AG04450 (cell line): ENCODE measurements around the gene RNF113B. TPM values are rescaled to one million over a fixed set of nuclear protein-coding genes. Genes with fewer than 3 reads are reported as not detected.
A peak's percentile ranks its signal among the peaks of the same experiment; 100 is the strongest.

Experiments
- CTCF ChIA-PET: fragments of 300-600, 350-600 bp; formaldehyde crosslinking; extraction: SDS; loops from one replicate; lab custom pipeline; 2022; ENCODE audit warnings: antibody characterized with exemption, inconsistent platforms; lab: Charles Lee
- POLR2A ChIA-PET: fragments of 350-600 bp; formaldehyde crosslinking; extraction: SDS; loops from one replicate; lab custom pipeline; 2021; ENCODE audit warnings: antibody characterized with exemption, inconsistent platforms; lab: Yijun Ruan, JAX
- DNase-seq: peaks from one replicate; pipeline ENCODE4 v3.0.0-alpha.2; 2011; ENCODE audit warnings: low read depth, low spot score
- H3K27ac ChIP-seq: one replicate; pipeline ENCODE4 v1.5.1; 2012; ENCODE audit warnings: low read depth, low read length, control low read depth
- H3K27me3 ChIP-seq: one replicate; pipeline ENCODE4 v1.6.0; 2012; ENCODE audit warnings: low read length; ENCODE audit not compliant: control insufficient read depth, insufficient read depth
- H3K4me3 ChIP-seq: 2 replicates; pipeline ENCODE4 v1.5.1; 2011; ENCODE audit warnings: mild to moderate bottlenecking, low read depth, low read length, control low read depth
- H3K9me3 ChIP-seq: 2 replicates; pipeline ENCODE4 v1.5.1; 2012; ENCODE audit warnings: low read length; ENCODE audit not compliant: control insufficient read depth, insufficient read depth
- CTCF ChIP-seq: IDR thresholded peaks from 2 replicates; pipeline ENCODE4 v1.5.1; 2011; ENCODE audit warnings: low read depth, low read length, control low read depth, inconsistent platforms
- polyA plus RNA-seq: library from polyadenylated mRNA; depleted of rRNA; stranded (reverse); fragments of >200 nt; gene quantifications from 2 replicates; pipeline ENCODE4 v1.2.3, GENCODE V29; 2011

The RNF113B gene
- polyA plus RNA-seq, 1 experiment = not detected

- H3K27ac ChIP-seq = peak overlapping the region; percentile 91
- no peak for DNase-seq
- no peaks in the 10 kb centered on the region for H3K27me3 ChIP-seq
- TF ChIP-seq CTCF = no peak
- POLR2A ChIA-PET = no interaction called here
- H3K9me3 ChIP-seq = peaks cover 21% of the 10 kb centered on the region
- no peak overlapping the region for H3K4me3 ChIP-seq
- CTCF ChIA-PET = no interaction called here
Measured at GRCh38 chr13:98207416-98207815, 30.3 kb upstream of the RNF113B start.

- H3K9me3 ChIP-seq = peaks cover 21% of the 10 kb centered on the region
- no peak for TF ChIP-seq CTCF
- H3K27me3 ChIP-seq = no peaks in the 10 kb centered on the region
- ChIA-PET POLR2A (interaction anchor here (0.7 kb wide), 1 partner anchor 177 kb away, joined by 3 read pairs; no protein-coding TSS in a partner anchor), CTCF (no interaction called here)
- DNase-seq = peak; percentile 89
- peak overlapping the region; percentile 91 for H3K27ac ChIP-seq
- no peak overlapping the region for H3K4me3 ChIP-seq
Measured at GRCh38 chr13:98206946-98207345, 29.9 kb upstream of the RNF113B start.

- POLR2A ChIA-PET = interaction anchor here (0.7 kb wide), 1 partner anchor 95 kb away, joined by 3 read pairs; no protein-coding TSS in a partner anchor
- H3K4me3 ChIP-seq = no peak overlapping the region
- DNase-seq = no peak
- no peak for TF ChIP-seq CTCF
- CTCF ChIA-PET = interaction anchor here (0.5 to 1.4 kb wide), 3 partner anchors 14 to 167 kb away, joined by 3 read pairs; no protein-coding TSS in a partner anchor
- H3K27me3 ChIP-seq = no peaks in the 10 kb centered on the region
- H3K27ac ChIP-seq = no peak overlapping the region
- peaks cover 15% of the 10 kb centered on the region for H3K9me3 ChIP-seq
Measured at GRCh38 chr13:98204546-98204945, 27.5 kb upstream of the RNF113B start.

- H3K27me3 ChIP-seq = no peaks in the 10 kb centered on the region
- TF ChIP-seq CTCF = no peak
- H3K9me3 ChIP-seq = peaks cover 15% of the 10 kb centered on the region
- ChIA-PET POLR2A (interaction anchor here (0.7 kb wide), 1 partner anchor 94 kb away, joined by 3 read pairs; no protein-coding TSS in a partner anchor), CTCF (no interaction called here)
- no peak for DNase-seq
- no peak overlapping the region for H3K4me3 ChIP-seq
- no peak overlapping the region for H3K27ac ChIP-seq
Measured at GRCh38 chr13:98203646-98204326, 26.7 kb upstream of the RNF113B start.

- ChIA-PET CTCF (no interaction called here), POLR2A (no interaction called here)
- H3K27ac ChIP-seq = no peak overlapping the region
- no peak overlapping the region for H3K4me3 ChIP-seq
- DNase-seq = no peak
- no peak for TF ChIP-seq CTCF
- H3K27me3 ChIP-seq = no peaks in the 10 kb centered on the region
- H3K9me3 ChIP-seq = peaks cover 15% of the 10 kb centered on the region
Measured at GRCh38 chr13:98201984-98202383, 24.9 kb upstream of the RNF113B start.
